Measurements from ENCODE around the gene PFN1.
A peak's percentile ranks its signal among the peaks of the same experiment; 100 is the strongest.

GRCh38 chr17:4939796-4940554, 8.4 kb downstream of the PFN1 start, which contains the start of the genes RNF167 and SLC25A11:
- TF ChIP-seq POLR2A (IDR thresholded peaks at IDR 0.05; ENCODE audit: low read length) (peak; percentile 88), GATA1 (IDR thresholded peaks at IDR 0.05; ENCODE audit: low read depth, low read length) (no peak)
